Measurements from ENCODE around the gene C1orf74. TPM values are rescaled to one million over a fixed set of nuclear protein-coding genes. Genes with fewer than 3 reads are reported as not detected.

C1orf74 gene
- total RNA-seq, 1 donor from 2014 or later, result 6.8 TPM

DNA sequence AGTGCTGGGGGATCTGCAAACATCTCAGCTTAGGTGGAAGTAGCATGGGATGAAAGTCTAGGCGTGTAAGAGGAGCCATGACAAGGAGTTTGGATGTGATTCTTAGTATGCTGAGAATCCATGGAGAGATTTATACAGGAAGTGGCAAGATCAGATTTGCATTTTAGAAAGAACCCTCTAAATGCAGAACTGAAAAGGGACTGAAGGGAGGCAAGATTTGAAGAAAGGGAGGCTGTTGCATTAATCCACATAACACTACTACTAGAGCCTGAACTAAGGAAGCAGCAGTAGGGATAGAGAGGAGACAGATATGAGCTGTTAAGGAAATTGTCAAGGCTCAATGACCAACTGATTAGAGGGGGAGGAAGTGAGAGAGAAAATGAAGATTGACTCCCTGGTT is 9.8 kb downstream of the C1orf74 start:
- FAIRE-seq (no peak), DNase-seq (ENCODE audit: low read depth) (no peak)
- Histone ChIP-seq H3K27me3 (ENCODE audit: control insufficient read depth, insufficient read depth, low read length) (no peaks in the 10 kb centered on the region), H3K36me3 (ENCODE audit: control insufficient read depth, insufficient read depth, low read length) (no peaks in the 10 kb centered on the region), H3K4me3 (ENCODE audit: low read depth, low read length) (no peak overlapping the region)
- TF ChIP-seq CTCF (IDR thresholded peaks at IDR 0.05; ENCODE audit: insufficient read depth, low read length, severe bottlenecking), result no peak

- FAIRE-seq (no peak), DNase-seq (ENCODE audit: low read depth) (no peak)
- Histone ChIP-seq H3K27me3 (ENCODE audit: control insufficient read depth, insufficient read depth, low read length) (no peaks in the 10 kb centered on the region), H3K4me3 (ENCODE audit: low read depth, low read length) (no peak overlapping the region), H3K36me3 (ENCODE audit: control insufficient read depth, insufficient read depth, low read length) (no peaks in the 10 kb centered on the region)
- no peak for TF ChIP-seq CTCF (IDR thresholded peaks at IDR 0.05; ENCODE audit: insufficient read depth, low read length, severe bottlenecking)
These were observed 12.2 kb downstream of the C1orf74 start for GRCh38 chr1:209772126-209772525.

DNA sequence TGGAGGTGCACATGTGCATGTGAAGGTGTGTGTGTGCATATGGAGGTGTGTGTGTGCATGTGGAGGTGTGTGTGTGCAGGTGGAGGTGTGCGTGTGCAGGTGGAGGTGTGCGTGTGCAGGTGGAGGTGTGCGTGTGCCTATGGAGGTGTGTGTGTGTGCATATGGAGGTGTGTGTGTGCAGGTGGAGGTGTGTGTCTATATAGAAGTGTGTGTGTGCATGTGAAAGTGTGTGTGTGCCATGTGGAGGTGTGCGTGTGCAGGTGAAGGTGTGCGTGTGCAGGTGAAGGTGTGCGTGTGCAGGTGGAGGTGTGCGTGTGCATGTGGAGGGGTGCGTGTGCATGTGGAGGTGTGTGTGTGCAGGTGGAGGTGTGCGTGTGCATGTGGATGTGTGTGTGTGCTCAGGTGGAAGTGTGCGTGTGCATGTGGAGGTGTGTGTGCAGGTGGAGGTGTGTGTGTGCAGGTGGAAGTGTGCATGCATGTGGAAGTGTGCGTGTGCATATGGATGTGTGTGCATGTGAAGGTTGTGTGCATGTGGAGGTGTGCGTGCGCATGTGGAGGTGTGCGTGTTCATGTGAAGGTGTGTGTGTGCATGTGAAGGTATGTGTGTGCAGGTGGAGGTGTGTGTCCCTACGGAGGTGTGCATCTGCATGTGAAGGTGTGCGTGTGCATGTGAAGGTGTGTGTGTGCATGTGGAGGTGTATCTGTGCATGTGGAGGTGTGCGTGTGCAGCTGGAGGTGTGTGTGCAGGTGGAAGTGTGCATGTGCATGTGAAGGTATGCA is 13.5 kb downstream of the C1orf74 start:
- FAIRE-seq (no peak), DNase-seq (ENCODE audit: low read depth) (no peak)
- Histone ChIP-seq H3K36me3 (ENCODE audit: control insufficient read depth, insufficient read depth, low read length) (no peaks in the 10 kb centered on the region), H3K27me3 (ENCODE audit: control insufficient read depth, insufficient read depth, low read length) (no peaks in the 10 kb centered on the region), H3K4me3 (ENCODE audit: low read depth, low read length) (no peak overlapping the region)
- no peak for TF ChIP-seq CTCF (IDR thresholded peaks at IDR 0.05; ENCODE audit: insufficient read depth, low read length, severe bottlenecking)

- Histone ChIP-seq H3K27me3 (ENCODE audit: control insufficient read depth, insufficient read depth, low read length) (no peaks in the 10 kb centered on the region), H3K36me3 (ENCODE audit: control insufficient read depth, insufficient read depth, low read length) (no peaks in the 10 kb centered on the region), H3K4me3 (ENCODE audit: low read depth, low read length) (no peak overlapping the region)
- DNase-seq (ENCODE audit: low read depth) (no peak), FAIRE-seq (no peak)
- no peak for TF ChIP-seq CTCF (IDR thresholded peaks at IDR 0.05; ENCODE audit: insufficient read depth, low read length, severe bottlenecking)
These were observed 14.4 kb downstream of the C1orf74 start for GRCh38 chr1:209769971-209770370.

- FAIRE-seq (no peak), DNase-seq (ENCODE audit: low read depth) (peak; percentile 82)
- H3K36me3 ChIP-seq (ENCODE audit: control insufficient read depth, insufficient read depth, low read length), result no peaks in the 10 kb centered on the region
- TF ChIP-seq CTCF (IDR thresholded peaks at IDR 0.05; ENCODE audit: insufficient read depth, low read length, severe bottlenecking), result no peak
- H3K27me3 ChIP-seq (ENCODE audit: control insufficient read depth, insufficient read depth, low read length), result no peaks in the 10 kb centered on the region
- no peak overlapping the region for H3K4me3 ChIP-seq (ENCODE audit: low read depth, low read length)
These were observed 15.0 kb downstream of the C1orf74 start for GRCh38 chr1:209769171-209769904.

All from bronchial epithelial cell (primary cell).